HG03280 (cell line): ENCODE measurements around the gene QPCTL.

Source experiments
- ATAC-seq: cut with Tn5 transposase; IDR thresholded peaks from one replicate; pipeline ENCODE4 v1.9.1; 2021; ENCODE audit warnings: mild to moderate bottlenecking, moderate library complexity; ENCODE audit not compliant: unreplicated experiment

Gene QPCTL

DNA sequence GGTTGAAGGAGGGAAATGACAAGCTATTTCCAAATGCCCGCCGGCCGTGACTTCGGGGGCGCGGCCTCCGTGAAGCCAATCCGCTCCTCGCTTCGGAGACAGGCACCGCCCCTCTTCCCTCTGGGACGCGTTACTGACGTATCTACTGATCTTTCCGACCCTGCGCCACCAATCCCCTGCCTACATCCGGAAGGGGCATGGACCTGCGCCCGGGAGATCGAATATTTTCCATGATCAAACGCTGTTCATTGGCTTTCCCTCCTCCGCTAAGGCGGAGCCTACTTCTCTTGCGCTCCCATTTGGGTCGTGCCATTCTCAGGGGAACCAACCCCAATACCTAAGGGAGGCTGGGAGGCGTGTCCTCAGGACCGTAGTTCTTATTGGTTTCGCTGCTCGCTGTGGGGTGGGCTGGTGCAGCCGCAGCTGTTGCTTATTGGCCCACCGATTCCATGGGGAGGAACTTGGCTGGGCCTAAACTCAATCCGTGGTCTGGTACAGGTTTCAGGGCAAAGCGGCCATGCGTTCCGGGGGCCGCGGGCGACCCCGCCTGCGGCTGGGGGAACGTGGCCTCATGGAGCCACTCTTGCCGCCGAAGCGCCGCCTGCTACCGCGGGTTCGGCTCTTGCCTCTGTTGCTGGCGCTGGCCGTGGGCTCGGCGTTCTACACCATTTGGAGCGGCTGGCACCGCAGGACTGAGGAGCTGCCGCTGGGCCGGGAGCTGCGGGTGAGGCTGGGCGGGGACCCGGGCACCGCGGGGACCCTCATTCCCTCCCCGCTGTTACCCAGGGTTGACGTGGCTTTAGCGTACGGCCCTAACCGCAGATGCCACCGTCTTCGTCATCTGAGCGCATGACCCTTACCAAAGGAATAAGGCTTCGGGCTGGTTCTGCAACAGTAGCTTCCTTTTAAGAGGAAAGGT is at the start of gene QPCTL:
QPCTL (plus strand) TSS at position 480 of the 919 bp plus-strand sequence; CDS start at position 518, 38 bp downstream.
- peak; percentile 88 for ATAC-seq

GRCh38 chr19:45643024-45643926 is 49.2 kb upstream of the QPCTL start:
- peak; percentile 26 for ATAC-seq

- ATAC-seq = no peak
Observed at GRCh38 chr19:45643927-45644771, 48.3 kb upstream of the QPCTL start.

DNA sequence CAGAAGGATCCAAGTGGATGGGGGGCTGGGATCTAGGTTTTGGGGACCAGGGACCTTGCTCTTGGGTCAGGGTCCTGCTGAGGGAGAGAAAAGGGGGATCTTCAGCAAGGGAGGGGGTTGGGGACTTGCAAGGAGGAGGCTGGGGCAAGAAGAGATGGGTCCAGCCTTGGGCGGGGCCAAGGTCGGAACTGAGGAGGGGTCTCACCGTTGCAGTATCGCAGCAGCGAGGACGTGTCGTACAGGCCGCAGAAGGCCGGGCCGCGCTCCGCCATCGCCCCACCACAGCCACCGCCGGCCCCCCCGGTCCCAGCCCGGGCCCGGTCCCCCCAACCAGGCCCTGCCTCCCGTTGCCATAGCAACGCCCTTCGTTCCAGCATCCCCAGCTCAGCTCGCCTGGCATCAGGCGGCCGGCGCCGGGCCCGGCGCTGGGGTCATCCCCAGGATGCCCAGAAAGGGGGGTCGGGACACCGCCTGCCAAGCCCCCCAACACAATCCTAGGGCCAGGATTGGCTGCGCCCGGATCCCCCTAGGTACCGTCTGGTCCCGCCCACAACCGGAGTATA is 47.3 kb upstream of the QPCTL start:
- ATAC-seq = no peak

DNA sequence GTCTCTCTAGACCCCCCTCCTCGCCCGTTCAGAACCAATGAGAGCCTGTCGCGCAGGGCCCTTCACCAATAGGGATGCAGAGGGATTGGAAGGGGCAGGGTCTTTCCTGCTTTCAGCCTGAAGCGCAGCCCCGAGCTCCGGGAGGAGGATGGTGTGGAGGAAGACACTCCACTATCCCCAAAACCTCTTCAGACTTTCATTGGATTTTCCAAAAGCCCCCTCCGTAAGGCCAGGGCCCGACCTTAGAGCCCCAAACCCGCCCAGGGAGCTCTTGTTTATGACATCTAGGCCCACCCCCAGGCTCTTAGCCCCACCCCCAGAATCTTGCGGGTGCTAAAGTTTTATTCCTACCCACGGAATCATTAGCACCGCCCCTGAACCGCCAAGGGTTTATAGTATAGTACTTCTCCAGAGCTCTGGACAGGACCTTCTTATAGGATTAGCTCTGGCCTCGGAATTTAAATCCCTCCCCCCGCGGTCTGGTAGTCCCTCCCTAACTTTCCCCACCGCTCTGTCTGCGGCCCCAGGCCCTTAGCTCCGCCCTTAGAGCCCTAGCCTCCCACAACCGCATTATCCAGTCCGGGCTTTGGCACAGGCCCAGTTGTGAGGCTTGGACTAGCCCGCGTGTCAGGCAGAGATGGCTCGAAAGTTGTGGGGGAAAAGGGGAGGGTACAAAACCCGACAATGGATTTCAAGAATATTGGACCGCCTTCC is 46.7 kb upstream of the QPCTL start:
- peak; percentile 28 for ATAC-seq

DNA sequence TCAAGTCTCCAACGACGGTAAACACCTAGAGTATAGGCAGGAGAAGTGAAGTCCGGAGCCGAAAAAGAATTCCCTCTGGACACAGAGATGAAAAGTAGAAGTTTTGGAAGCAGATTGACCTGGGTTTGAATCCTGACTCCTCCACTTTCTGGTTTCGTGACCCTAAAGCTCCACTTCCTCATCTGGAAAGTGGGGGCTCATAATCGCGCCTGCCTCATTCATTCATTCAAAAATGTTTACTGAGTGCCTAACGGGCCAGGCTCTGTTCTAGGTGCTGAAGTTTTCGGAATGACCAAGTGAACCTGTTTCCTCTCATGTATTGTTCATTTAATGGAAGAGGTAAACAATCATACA is 46.1 kb upstream of the QPCTL start:
- ATAC-seq = no peak

GRCh38 chr19:45650722-45651121 is 41.7 kb upstream of the QPCTL start:
- ATAC-seq = no peak

DNA sequence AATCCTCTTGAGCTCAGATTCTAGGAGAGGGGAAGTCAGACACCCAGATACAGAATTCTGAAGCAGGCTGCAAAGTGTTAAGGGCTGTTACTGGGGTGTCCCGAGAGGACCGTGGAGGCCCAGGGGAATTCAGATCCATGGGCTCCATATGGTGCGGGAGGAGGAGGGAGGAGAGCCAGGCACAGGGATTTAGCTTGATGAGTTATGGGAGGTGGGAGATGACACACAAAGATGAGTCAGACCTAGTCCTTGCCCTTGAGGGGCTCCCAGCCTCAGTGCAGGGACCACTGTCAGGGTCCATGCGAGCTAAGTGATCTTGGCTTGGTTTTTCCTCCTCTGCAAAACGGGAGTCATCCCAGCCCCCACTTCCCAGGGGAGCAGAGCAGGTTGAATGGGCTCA is 38.8 kb upstream of the QPCTL start:
- ATAC-seq = no peak

- no peak for ATAC-seq
Observed at GRCh38 chr19:45655073-45655472, 37.4 kb upstream of the QPCTL start.

DNA sequence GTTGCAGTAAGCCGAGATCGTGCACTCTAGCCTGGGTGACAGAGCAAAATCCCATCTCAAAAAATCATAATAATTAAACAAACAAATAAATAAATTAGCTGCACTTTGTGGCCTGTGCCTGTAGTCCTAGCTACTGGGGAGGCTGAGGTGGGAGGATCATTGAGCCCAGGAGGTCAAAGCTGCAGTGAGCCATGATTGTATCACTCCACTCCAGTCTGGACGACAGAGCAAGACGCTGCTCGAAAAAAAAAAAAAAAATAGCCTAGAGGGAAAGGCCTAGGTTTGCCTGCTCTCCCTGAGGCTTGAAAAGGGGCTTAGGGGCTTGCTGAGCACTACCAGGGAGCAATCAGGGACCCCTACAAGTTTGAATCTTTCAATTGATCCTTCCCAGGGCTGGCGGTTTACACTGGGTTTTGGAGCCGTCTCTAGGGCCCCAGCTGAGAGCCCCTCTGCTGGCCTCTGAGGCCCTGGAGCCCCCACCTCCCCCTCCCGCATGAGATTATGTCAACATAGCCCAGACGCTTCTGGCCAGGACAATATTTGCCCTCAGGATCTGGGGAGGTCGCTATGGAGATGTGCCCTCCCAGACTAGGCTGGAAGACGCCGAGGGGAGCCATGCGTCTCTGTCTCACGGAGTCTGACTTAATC is 34.8 kb upstream of the QPCTL start:
- no peak for ATAC-seq

- ATAC-seq = no peak
Observed at GRCh38 chr19:45659096-45659729, 33.3 kb upstream of the QPCTL start.

DNA sequence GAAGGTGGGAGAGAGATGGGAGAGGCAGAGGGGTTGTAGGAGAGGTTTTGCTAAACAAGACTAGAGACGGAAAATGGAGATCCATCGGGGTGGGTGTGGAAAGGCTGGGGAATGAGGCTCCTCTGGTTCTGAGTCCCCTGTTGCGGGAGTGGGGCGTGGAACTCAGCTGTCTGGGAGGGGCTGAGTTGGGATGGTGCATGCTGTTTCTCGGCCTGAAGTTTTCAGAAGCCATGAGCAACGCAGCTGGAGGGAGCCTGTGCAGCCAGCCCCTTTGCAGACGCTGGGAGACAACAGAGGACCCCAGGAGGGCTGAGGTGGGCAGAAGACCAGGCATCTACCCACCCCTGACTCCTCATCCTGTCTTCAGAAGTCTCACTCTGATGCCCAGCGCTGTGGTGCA is 31.8 kb upstream of the QPCTL start:
- no peak for ATAC-seq

GRCh38 chr19:45663800-45664199 is 28.7 kb upstream of the QPCTL start:
- ATAC-seq = no peak

DNA sequence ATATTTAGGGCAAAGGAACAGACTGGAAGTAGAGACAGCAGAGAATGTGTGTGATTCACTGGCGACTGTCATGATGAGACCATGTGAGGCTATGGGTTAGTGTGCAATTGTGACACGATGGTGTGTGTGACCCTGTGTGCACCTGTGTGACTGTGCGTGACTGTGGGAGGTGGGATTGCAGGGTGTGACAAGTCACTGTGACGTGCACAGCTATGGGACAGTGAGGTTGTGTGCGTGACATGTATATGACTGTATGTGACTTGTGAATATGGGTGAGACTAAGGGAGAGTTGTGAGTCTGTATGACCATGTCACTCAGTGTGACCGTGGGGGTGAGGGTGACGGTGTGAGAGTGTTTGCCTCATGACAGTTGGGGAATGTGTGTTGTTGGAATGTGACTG is 27.9 kb upstream of the QPCTL start:
- ATAC-seq = no peak

DNA sequence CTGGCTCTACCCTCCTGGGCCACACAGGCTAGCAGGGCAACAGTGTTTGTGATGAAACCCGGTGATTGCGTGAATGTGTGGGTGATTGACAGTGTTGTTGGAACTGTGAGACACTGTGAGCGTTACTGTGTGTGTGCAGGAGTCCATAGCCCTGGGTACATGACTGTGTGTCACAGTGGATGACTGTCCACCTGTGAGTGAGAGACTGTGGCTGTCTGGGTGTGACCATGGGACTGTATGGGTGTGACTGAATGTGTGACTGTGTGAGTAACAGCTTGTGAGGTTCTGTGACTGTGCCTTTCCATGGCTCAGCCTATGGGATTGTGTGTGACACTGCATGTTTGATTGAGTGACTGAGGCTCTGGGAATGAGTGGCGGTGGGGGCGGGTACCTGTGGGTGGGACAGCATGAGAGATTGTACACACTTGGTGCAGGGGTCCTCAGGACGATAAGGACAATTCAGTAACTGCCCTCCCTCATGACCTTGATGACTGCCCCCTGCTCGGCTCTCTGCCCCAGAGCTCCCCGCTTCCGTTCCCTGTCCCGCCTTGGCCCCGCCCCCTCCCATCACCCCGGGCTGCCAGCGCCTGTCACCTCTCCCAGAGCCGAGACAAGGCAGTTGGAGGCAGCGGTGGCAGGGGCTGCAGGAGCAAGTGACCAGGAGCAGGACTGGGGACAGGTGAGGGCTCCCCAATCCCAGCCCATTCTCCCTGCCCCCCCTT is 24.7 kb upstream of the QPCTL start, which contains the start of gene GIPR:
GIPR (plus strand) TSS at position 602 of the 722 bp plus-strand sequence. CDS start 1,300 bp downstream, outside the sequence.
- no peak for ATAC-seq

- ATAC-seq = no peak
Observed at GRCh38 chr19:45668342-45668871, 24.1 kb upstream of the QPCTL start.

DNA sequence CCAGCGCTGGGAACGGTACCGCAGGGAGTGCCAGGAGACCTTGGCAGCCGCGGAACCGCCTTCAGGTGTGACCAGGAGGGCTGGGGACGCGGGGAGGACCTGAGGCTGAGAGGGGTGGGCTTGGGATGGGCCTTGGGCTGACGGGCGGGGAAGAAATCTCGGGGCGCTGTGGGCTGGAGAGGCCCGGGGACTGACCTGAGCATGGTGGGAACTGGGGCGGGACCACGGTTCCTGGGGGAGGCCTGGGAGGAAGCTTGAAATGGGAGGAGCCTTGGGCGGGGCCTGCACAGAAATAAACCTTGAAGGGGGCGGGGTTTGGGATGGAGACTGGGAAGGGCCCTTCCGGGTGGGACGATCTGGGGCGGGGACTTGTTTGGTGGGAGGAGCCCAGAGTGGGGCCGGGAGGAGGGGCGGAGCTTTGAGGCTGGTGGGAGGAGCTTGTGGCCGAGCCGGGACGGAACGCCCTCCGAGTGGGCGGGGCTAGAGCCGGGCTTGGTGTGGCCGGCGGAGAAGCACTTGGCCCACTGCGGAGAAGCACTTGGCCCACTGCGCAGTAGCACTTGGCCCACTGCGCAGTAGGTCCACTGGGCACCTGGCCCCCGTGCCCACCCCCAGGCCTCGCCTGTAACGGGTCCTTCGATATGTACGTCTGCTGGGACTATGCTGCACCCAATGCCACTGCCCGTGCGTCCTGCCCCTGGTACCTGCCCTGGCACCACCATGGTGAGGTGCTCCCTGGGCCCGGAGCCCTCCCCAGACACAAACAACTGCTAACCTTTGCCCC is 21.6 kb upstream of the QPCTL start:
- peak; percentile 41 for ATAC-seq
